ENCODE data around the gene INPP5A.

Gene INPP5A

DNA sequence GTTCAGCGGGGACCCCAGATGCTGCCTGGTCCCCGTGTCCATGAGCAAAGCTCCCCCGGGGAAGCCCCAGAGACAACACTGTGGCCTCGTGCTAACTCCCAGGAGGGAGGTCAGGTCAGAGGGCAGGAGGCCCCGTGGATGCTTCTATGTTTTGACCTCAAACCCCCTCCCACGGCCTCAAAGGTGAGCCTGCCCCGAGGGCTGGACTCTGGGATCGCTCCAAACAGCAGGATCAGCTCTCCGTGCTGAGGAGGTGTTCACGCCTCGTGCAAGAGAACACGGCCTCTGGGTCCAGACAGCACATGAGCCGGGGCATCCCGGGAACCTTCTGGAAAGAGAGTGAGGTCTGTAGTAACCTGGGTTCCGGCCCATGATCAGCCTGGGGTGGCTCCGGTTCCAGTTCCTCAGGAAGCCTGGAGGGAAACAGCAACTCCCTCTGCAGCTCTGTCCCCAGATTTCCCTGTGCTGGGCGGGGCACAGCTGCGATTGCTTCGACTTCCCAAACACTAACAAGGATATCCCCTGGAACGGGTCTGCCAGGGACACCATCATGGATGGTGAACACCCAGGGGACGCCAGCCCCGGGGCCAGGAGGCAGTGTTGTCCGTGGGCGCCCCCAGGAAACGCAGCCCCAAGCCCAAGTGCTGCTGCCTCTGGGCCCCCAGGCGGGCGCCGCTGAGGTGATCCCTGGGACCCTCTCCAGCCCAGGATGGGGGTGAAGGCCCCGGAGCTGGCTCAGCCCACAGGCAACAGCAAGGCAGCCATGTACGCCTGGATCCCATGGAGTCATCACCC, 18.0 kb upstream of the INPP5A start:
- DNase-seq = no peak

DNA sequence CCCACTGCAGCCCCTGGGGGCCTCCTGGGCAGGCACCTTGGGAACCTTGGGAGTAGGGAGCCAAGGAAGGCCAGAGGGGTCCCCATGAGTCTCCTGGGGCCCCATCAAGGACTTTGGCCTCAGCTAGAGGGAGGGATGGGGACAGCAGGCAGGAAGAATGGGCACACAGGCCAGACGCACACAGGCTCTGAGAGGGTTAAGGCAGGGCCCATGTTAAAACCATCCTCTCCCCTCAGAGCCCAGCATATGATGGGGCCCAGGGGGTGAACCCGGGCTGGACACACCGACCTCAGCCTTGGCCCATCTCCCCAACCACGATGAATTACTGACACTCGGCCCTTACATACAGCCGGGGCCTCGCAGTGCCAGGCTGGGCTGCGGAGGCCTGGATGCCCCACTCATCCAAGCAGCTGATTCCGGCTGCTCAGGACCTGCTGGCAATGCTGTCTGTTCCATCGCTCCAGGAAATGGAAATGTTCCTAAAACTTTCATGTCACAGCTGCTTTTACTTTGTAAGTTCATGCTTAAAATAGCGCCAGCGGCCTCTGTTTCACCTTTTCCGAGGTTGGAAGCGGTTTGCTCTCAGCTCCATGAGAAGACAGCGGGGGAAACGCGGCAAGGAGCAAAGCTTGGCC, 17.3 kb upstream of the INPP5A start:
- no peak for DNase-seq

DNA sequence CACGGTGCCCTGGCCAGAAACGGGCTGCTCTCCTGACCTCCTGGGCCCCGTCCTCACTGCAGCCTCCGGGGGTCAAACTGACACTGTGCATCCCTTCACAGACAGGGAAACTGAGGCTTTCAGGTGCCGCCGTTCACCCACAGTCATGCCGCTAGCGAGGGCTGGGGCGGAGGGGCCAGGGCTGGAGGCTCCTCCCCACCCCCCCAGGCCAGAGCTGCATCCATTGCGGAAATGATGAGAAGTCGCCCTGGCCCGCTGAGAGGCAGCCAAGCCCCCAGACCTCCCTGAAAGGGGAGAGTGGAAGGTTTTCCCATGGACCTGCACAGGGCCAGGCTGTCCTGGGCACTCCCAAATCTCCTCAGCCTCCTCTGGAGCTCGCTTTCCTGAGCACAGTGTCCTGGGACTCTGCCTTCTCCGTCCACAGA, 16.5 kb upstream of the INPP5A start:
- no peak for DNase-seq

- no peak for DNase-seq
Measured at GRCh38 chr10:132521466-132522102, 16.0 kb upstream of the INPP5A start.

GRCh38 chr10:132522521-132523411, 14.8 kb upstream of the INPP5A start:
- DNase-seq = no peak

- no peak for DNase-seq
Measured at GRCh38 chr10:132523561-132524442, 13.8 kb upstream of the INPP5A start.

GRCh38 chr10:132524443-132525285, 12.9 kb upstream of the INPP5A start:
- no peak for DNase-seq

GRCh38 chr10:132526676-132527075, 10.9 kb upstream of the INPP5A start:
- DNase-seq = no peak

GRCh38 chr10:132527339-132528063, 10.1 kb upstream of the INPP5A start:
- DNase-seq = no peak

DNA sequence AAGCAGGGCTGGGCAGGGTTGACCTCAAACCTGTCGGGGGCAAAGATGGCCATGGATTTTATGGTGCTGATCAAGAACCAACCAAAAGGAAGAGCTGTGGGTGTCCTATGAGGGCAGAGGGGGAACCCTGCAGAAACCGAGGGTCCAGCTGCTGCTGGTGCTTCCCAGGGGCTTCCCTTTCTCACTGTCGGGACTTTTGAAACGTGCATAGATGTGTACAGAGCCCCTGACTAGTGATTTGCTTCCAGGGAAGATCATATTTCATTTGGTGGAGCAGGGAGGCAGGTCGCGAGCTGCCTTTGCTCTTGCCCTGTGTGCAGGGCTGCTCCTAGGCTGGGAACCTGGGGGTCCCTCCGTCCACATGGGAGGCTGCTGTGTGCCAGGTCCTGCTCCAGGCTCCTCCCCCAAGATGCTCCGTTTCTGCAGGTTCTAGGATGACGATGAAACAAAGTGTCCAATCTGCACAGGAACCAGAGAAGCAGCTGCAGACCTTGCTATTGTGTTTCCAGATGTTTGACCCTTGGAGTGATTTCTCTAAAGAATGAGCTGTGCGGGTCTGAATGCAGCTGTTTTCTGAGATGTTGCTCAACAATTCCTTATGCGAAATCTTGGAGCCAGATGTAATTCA, 9.4 kb upstream of the INPP5A start:
- no peak for DNase-seq

DNA sequence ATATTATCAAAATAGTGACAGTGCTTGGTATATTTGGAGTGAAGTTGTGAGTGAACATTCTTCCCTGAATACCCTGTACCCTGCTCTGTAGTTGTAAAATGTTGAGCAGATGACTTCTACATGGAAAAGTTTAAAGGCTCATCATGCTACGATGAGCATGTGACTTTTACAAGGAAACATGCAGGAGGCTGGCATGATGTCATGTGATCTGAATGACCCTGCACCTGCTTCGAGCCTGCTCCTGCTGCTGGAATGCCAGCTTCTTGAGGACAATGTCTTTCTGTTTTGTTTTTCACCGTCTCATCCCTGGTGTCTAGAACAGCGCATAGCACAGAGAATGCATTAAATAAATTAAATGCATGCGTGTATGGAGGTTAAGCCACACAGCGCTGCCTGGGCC, 5.4 kb upstream of the INPP5A start:
- no peak for DNase-seq

DNA sequence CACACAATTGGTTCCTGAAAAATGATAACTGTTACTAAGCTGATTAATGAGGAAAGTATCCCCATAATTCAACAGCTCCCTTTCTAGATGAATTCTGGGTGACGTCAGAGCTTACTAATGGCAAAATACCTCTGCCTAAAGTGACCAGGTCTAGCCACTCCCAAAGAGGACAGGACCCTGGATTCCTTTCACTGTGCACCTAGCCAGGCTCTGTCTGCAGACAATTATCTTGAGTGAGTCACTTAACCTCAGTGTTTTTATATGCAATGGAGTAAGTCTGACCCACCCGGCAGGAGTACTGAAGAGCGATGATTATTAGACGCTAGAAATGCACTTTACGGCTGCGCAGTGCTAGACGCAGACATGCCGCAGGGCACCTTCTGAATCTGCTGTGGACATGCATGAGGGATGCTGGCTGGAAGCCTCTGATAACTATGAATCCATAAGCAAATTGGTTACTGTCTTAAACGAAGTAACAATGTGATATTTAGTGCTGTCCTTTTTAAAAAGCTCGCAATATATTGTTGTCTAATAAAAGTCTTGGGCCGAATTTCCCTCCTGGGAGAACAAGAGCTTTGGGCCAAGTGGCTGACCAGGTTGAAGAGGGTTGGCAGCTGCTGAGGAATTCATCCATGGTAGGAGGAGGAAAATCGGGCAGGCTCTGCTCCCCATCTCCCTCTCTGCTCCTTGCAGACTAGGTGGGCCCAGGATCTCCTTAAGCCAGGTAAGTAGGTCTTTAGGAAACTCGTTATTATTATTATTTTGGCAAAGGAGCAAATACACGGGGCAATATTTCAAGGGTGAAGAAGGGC, 4.6 kb upstream of the INPP5A start:
- DNase-seq = no peak

DNA sequence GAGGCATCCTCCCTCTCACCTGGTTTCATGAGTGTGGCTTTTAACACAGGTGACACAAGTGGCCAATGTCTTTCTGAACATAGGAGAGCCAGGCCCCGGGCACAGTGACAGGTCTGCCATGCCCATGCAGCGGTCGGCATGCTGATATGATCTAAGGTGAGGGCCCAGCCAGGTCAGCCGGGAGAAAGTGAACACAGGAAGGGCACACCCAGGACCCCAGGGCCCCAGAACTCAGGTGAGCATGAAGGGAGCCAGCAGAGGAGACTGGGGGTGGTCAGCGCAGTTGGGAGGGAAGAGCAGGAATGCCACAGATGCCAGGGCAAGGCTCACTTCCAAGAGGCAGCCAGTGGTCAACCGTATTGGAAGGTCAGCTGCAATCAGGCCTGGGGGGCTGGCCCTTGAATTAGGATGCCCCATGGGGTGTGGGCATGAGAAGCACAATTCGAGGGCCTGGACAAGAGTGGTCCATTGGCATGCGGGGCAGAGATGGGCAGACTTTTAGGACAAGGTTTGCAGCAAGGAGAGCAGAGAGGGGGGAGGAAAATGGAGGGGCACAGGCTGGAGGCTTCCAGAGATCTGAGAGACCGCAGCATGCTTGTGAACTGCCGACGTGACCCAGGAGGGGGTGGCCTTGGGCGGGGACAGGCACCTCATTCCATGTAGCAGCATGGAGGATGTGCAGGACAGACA, 3.9 kb upstream of the INPP5A start:
- no peak for DNase-seq

DNA sequence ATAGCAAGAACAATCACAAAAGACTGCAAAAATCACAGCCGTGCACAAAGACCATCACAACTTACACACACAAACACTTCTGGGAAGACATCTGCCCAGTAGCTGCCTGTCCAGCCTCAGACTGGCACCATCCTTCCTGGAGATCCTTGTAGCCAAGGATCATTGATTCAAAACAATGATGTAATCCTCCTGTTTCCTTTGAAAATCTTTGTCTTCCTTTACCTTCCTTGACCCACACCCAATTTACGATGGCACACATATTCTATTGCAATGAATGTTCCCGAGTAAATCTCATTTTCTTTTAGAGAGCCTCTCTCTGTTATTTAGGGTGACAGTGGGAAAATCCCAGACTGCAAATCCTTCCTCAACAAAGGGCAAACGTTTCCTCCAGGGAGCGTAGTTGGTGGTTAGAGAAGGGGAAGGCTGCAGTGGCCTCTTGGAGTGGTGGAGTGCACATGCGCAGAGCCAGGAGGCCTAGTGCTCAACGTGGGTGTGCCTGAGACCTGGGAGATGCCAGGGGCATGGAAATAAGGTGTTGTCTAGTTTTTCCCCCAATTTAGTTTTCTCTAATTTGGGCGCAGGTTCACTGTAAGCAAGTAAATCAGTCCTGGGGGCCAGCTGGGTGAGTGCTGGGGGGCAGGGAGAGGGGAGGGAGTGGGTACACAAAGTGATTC, 3.1 kb upstream of the INPP5A start:
- no peak for DNase-seq

- DNase-seq = no peak
Measured at GRCh38 chr10:132535065-132535651, 2.4 kb upstream of the INPP5A start.

DNA sequence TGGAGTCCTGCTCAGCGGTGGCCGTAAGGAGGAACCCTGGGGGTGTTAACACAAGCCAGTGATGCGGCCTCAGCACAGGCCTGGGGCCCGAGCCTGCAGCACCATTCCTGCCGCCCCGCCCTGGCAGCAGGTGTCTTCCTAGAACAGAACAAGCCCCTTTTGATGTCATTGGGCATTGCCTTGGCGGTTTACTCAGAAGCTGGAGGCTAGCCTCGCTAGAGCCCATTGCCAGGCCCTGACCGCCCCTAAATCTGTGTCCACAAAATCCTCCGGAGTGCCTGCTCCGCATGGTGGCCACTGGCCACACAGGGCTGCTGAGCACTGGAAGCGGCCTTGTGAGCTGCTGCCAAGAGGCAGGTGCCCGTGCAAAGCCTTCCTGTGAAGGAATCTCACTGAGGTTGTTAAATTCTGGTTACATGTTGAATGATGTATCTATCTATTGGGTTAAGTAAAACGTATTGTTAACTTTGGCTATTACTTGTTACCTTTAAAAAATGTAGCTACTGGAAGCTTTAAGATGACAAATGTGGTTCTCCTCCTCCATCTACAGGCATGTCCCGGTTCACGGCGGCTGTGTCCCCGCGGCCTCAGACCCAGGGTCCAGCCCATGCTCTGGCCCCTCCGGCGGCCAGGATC, 1.2 kb upstream of the INPP5A start:
- DNase-seq = no peak

Data from activated CD4-positive, alpha-beta T cell treated with anti-CD3 and anti-CD28 coated beads, Interleukin-2, amount 50 U/mL, for 48 hours (primary cell).